Loucy (cell line): ENCODE results near the gene MOV10L1.

Experiments
- EZH2phosphoT487 ChIP-seq: fragments of 200-600 bp; IDR thresholded peaks from 2 replicates; pipeline ENCODE4 v1.6.1; 2018; ENCODE audit warnings: antibody characterized with exemption, mild to moderate bottlenecking, moderate library complexity, borderline replicate concordance
- TF ChIP-seq, protein P1 (sequence below): fragments of 200-600 bp; sonication (generic); conservative IDR thresholded peaks from 2 replicates; pipeline ENCODE4 v1.5.1; 2014; ENCODE audit warnings: mild to moderate bottlenecking, antibody characterized with exemption, low read length

DNA sequence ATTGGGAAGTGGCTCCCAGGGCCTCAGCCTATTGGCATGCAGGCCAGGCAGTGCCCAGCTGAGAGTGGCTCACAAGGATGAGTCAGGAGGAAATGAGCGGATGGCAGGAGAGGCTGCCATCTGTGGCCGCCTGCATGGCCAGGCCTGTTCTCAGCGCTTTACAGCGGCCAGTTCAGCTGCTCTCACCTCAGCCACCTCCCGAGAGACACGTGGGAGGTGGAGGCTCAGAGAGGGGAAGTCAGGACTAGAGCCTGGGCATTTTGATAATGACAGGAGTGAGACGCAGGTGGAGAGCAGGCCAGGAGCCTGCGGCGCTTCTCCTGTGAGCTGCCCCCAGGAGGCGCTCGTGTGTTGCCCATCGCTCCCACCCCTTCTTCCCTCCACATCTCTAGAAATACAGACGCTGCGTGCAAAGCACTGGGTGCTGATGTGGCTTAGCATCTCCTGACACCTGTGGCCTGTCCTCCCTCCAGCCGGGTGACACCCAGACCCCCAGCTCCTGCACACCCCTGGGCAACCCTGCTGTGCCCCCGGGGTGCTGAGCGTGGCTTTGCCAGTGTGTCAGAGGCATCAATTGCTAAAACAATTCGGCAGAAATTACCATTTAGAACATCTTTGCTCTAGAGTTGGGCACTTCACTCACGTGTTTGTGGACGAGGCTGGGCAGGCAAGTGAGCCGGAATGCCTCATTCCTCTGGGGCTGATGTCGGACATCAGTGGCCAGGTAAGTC is 59.4 kb downstream of the MOV10L1 start:
- no peak for TF ChIP-seq EZH2phosphoT487
- TF ChIP-seq, protein P1, sequence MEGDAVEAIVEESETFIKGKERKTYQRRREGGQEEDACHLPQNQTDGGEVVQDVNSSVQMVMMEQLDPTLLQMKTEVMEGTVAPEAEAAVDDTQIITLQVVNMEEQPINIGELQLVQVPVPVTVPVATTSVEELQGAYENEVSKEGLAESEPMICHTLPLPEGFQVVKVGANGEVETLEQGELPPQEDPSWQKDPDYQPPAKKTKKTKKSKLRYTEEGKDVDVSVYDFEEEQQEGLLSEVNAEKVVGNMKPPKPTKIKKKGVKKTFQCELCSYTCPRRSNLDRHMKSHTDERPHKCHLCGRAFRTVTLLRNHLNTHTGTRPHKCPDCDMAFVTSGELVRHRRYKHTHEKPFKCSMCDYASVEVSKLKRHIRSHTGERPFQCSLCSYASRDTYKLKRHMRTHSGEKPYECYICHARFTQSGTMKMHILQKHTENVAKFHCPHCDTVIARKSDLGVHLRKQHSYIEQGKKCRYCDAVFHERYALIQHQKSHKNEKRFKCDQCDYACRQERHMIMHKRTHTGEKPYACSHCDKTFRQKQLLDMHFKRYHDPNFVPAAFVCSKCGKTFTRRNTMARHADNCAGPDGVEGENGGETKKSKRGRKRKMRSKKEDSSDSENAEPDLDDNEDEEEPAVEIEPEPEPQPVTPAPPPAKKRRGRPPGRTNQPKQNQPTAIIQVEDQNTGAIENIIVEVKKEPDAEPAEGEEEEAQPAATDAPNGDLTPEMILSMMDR, result peak; percentile 90
